RWPE2 (cell line): Measurements from ENCODE around the gene CAPZB.

Source experiments
- ATAC-seq: fragments of 200-7000 bp; cut with Tn5 transposase; 3 replicates; pipeline ENCODE4 v1.9.1; 2021; ENCODE audit warnings: low read depth
- DNase-seq: peaks from one replicate; pipeline ENCODE4 v3.0.0-alpha.2; 2020; ENCODE audit warnings: low spot score
- H3K27ac ChIP-seq: fragments of 450-650 bp; 2 replicates; pipeline ENCODE4 v1.5.1; 2017; ENCODE audit warnings: mild to moderate bottlenecking; ENCODE audit not compliant: poor library complexity, severe bottlenecking
- H3K27me3 ChIP-seq: fragments of 250-450 bp; sonication (Bioruptor Pico); 2 replicates; pipeline ENCODE4 v1.5.1; 2021; ENCODE audit warnings: mild to moderate bottlenecking, moderate library complexity; ENCODE audit not compliant: insufficient read depth, poor library complexity, severe bottlenecking
- H3K36me3 ChIP-seq: fragments of 250-450 bp; sonication (Bioruptor Pico); 2 replicates; pipeline ENCODE4 v1.5.1; 2020; ENCODE audit warnings: low read depth, mild to moderate bottlenecking, moderate library complexity
- H3K4me1 ChIP-seq: fragments of 250-450 bp; sonication (Bioruptor Pico); 2 replicates; pipeline ENCODE4 v1.5.1; 2021; ENCODE audit warnings: mild to moderate bottlenecking, moderate library complexity; ENCODE audit not compliant: insufficient read depth, poor library complexity, severe bottlenecking
- H3K4me3 ChIP-seq: fragments of 250-450 bp; sonication (Bioruptor Pico); 2 replicates; pipeline ENCODE4 v1.5.1; 2021; ENCODE audit warnings: mild to moderate bottlenecking, moderate library complexity; ENCODE audit not compliant: severe bottlenecking
- H3K9me3 ChIP-seq: fragments of 250-450 bp; sonication (Bioruptor Pico); 2 replicates; pipeline ENCODE4 v1.5.1; 2021; ENCODE audit warnings: mild to moderate bottlenecking, moderate library complexity; ENCODE audit not compliant: severe bottlenecking
- CTCF ChIP-seq: fragments of 450-650 bp; IDR thresholded peaks from one replicate; pipeline ENCODE4 v1.5.1; 2017; ENCODE audit warnings: mild to moderate bottlenecking, moderate library complexity; ENCODE audit not compliant: poor library complexity, severe bottlenecking

CAPZB gene

GRCh38 chr1:19456968-19457441, 28.3 kb downstream of the CAPZB start:
- peaks cover 7% of the 10 kb centered on the region for H3K4me1 ChIP-seq
- TF ChIP-seq CTCF, result no peak
- ATAC-seq (no peak), DNase-seq (no peak)
- peaks cover 3% of the 10 kb centered on the region for H3K36me3 ChIP-seq
- no peaks in the 10 kb centered on the region for H3K9me3 ChIP-seq
- no peak overlapping the region for H3K27ac ChIP-seq
- no peaks in the 10 kb centered on the region for H3K27me3 ChIP-seq
- H3K4me3 ChIP-seq, result no peak overlapping the region

GRCh38 chr1:19455353-19455752, 30.0 kb downstream of the CAPZB start:
- Histone ChIP-seq H3K27ac (no peak overlapping the region), H3K9me3 (no peaks in the 10 kb centered on the region), H3K27me3 (no peaks in the 10 kb centered on the region), H3K4me1 (peaks cover 20% of the 10 kb centered on the region), H3K4me3 (no peak overlapping the region), H3K36me3 (peaks cover 3% of the 10 kb centered on the region)
- DNase-seq (no peak), ATAC-seq (no peak)
- no peak for TF ChIP-seq CTCF

GRCh38 chr1:19454265-19455146, 30.8 kb downstream of the CAPZB start:
- TF ChIP-seq CTCF, result no peak
- Histone ChIP-seq H3K36me3 (peaks cover 3% of the 10 kb centered on the region; the same call in 1 of the 2 replicates), H3K4me3 (no peak overlapping the region), H3K27me3 (no peaks in the 10 kb centered on the region), H3K9me3 (no peaks in the 10 kb centered on the region), H3K27ac (no peak overlapping the region), H3K4me1 (peaks cover 26% of the 10 kb centered on the region)
- no peak for ATAC-seq
- no peak for DNase-seq

- peaks cover 26% of the 10 kb centered on the region for H3K4me1 ChIP-seq
- no peak overlapping the region for H3K27ac ChIP-seq
- H3K27me3 ChIP-seq, result no peaks in the 10 kb centered on the region
- no peaks in the 10 kb centered on the region for H3K9me3 ChIP-seq
- H3K4me3 ChIP-seq, result no peak overlapping the region
- TF ChIP-seq CTCF, result no peak
- H3K36me3 ChIP-seq, result peaks cover 3% of the 10 kb centered on the region; the same call in 1 of the 2 replicates
- ATAC-seq (no peak), DNase-seq (no peak)
These were observed 31.6 kb downstream of the CAPZB start for GRCh38 chr1:19453741-19454201.

- no peaks in the 10 kb centered on the region for H3K36me3 ChIP-seq
- peaks cover 40% of the 10 kb centered on the region for H3K4me1 ChIP-seq
- peak overlapping the region; percentile 16 for H3K27ac ChIP-seq
- TF ChIP-seq CTCF, result no peak
- no peaks in the 10 kb centered on the region for H3K9me3 ChIP-seq
- H3K4me3 ChIP-seq, result no peak overlapping the region
- no peaks in the 10 kb centered on the region for H3K27me3 ChIP-seq
- DNase-seq (no peak), ATAC-seq (no peak)
These were observed 33.1 kb downstream of the CAPZB start for GRCh38 chr1:19452221-19452663.
